NCI-H748 treated with DMSO at 0.1 percent for 48 hours (cell line): ENCODE data around the gene GRM8.

Experiments
- DNase-seq: peaks from one replicate; lab custom pipeline; 2025; lab: John Stamatoyannopoulos, UW

The GRM8 gene

GRCh38 chr7:126806614-126807013, 446.1 kb downstream of the GRM8 start:
- DNase-seq = no peak

- DNase-seq = no peak
Observed at GRCh38 chr7:126805351-126805750, 447.4 kb downstream of the GRM8 start.

DNA sequence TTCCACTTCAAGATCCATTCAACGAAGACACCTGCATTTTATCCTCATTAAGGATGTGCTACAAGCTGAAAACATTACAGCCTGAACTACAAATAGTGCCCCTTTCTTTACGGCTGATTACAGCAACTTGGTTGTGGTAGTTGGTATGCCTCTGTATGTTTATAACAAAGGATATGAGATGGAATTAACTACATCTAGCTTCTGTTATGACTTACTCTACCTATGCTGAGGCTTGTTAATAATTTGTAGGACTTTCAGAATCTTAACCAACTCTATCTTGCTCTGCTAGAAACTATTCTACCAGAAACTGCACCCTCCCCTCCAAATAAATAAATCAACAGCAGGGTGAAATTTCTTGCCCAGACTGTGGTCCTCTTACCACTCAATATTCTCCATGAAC, 448.1 kb downstream of the GRM8 start:
- DNase-seq = no peak

DNA sequence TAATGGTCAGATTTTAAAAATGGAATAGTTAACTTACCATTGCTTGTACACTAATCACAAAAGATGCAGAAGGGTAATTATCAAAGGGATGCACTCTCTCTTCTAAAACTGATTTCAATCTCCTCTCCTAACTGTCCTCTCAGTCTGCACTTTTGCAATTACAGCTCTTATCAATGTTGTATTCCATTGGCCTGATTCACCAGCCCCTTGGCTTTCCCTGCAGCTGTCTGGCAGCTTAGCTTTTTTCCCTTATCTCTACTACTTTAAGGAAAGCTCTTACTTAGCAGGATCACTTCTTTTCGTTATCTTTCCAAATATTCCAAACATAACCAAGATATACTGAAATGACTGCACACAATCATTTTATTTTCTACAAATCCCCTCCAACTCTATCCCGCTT, 448.8 kb downstream of the GRM8 start:
- DNase-seq = no peak

DNA sequence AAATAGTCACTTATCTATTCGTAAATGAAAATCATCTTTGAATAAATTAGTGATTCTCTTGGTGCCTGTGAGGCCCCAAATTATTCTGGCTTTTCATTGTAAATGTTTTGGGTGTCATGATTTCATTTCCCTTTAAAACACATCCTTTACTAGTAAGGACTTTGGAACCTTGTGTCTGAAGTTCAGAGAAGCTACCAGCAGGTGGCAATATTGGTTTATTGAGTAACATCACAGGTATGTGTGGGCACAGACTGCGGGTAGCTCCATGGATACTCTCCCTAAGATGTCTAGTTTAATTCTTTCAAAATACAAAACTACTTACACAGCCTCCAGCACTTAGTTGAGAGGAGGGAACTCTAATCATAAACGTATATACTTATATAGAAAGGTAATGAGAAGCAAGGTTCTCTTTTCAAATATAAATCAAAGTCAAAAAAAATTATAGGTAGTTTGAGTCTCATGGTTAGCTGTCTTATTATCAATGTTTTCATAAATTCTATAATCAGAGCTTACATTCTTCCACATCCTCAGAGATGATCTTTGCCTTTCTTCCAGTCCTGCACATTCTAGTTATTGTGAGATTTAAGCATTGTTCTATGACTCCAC, 449.6 kb downstream of the GRM8 start:
- DNase-seq = peak; percentile 77

- DNase-seq = no peak
Observed at GRCh38 chr7:126801733-126802132, 451.0 kb downstream of the GRM8 start.

GRCh38 chr7:126799541-126799940, 453.2 kb downstream of the GRM8 start:
- no peak for DNase-seq

GRCh38 chr7:126792521-126792920, 460.2 kb downstream of the GRM8 start:
- DNase-seq = no peak

- no peak for DNase-seq
Observed at GRCh38 chr7:126791306-126791705, 461.4 kb downstream of the GRM8 start.

DNA sequence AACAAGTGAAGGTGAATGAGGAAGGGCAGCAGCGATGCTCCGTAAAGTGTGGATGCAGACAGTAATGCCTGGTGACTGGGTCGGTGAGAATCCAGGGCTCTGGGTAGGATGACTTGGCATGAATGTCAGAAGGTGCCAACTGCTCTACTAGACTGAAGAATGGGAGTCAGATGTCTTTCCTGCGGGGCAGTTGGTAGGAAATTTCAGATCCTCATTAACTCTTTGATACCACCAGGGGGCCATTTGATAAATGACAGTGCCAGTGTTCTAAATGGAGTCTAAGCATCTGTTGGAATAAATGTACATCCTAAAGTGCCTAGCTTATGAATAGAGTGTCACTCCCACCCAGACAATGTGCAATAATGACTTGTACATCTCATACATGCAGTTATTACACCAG, 462.0 kb downstream of the GRM8 start:
- no peak for DNase-seq

DNA sequence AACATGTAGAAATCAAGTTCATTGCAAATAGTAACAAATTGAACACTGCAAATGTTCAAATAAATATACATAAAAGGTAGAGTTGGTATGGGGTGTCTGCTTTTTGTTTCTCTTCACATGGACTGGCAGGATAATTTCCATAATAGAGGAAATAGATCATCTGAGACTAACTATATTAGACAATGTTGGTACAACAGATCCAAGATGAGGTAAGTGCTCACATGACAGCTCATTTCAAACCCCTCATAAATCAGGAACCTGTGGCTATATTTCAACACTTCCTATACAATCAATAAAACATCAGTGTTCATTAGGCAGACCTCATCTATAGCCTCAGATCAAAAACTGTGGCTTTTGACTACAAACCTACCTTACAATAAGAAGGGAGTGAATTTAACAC, 469.1 kb downstream of the GRM8 start:
- no peak for DNase-seq

DNA sequence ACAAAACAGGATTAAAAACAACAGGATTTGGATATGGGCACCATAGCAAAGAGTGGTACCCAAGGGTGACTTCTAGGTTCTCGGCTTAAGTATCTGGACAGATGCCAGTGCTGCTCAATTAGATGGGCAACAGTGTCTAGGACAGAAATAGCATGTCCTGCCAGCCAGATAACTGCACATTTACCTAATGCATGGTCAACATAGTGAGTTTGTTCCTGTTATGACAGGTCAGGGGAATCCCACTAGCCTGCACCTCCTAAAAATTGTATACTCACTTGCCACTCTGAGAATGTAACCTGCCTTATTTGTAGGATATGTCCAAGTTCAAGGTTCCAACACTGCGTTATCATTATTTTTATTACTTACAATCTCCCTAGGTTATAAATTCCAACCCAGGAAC, 471.7 kb downstream of the GRM8 start:
- no peak for DNase-seq

DNA sequence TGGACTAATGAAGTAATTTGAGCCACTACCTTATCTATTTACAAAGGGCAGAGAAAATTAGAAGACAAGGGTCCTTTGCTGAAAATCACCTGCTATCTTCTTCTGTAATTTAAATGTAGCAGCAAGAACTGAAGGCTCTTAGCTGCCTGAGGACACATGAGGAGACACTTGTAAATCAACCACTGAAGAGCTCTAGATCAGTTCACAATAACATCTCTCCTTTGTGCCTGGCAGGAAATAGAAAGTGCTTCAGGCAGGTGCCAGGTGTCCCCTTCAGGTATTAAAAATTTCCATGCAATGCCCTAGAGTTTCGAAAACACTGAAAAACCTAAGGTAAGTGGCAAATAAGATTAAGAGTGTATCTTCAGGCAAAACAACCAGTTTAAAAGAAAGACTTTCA, 474.6 kb downstream of the GRM8 start:
- peak; percentile 90 for DNase-seq

- DNase-seq = no peak
Observed at GRCh38 chr7:126776498-126776897, 476.2 kb downstream of the GRM8 start.

- DNase-seq = no peak
Observed at GRCh38 chr7:126774077-126774476, 478.7 kb downstream of the GRM8 start.

DNA sequence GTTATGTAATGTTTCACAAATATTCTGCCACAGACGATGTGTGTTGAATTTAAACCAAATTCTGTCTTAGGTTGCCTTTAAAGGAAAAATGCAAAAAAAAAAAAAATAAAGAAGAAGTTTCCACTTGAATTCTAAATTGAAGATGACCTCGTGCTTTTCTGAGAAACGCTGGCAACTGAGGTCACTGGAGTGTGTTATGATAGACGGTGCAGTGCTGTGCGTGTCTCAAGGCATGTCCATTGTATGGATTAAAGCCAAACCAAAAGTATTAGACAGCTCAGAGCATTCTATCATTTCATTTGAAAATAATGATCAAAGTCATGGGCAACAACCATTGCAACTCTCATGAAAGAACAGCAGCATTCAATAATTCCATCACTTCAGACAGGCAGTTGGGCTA, 483.9 kb downstream of the GRM8 start:
- DNase-seq = no peak

- no peak for DNase-seq
Observed at GRCh38 chr7:126760914-126761577, 491.7 kb downstream of the GRM8 start.

DNA sequence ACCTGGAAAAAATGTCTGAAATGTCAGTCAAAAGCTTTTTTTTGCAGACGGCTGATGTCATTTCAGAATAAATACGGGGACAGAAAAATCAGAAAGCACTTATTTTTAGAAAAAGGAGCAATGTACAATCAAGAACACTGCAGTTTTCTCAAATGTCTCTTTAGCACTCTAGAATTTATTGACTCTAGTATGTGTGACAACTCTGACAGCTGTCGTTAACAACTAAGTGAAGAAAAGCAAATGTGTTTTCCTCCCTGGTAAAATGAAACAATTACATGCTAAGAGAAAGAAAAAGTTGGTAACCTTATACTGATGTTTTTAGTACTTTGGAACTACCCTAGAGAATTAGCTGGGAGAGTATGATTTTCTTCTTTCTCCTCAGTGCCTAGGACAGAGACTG, 497.4 kb downstream of the GRM8 start:
- DNase-seq = no peak

GRCh38 chr7:126750207-126750911, 502.4 kb downstream of the GRM8 start:
- no peak for DNase-seq

DNA sequence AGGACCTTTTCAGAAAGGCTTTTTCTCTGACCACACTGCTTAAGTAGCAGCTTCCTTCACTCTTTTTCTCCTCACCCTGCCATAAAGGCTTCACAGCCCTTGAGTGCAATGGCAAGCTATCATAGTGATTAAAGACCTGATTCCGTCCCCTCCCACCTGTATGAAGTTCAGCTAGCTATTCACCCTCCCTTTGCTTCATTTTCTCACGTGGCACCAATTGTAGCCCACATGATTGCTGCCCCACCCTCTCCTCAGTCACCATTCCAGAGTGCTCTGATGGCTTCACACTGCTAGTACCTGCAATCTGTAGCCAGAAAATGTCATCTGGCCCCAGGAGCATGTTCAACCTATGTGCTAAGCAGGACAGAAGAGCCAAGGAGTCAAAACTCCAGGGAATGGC, 523.8 kb downstream of the GRM8 start:
- DNase-seq = no peak

DNA sequence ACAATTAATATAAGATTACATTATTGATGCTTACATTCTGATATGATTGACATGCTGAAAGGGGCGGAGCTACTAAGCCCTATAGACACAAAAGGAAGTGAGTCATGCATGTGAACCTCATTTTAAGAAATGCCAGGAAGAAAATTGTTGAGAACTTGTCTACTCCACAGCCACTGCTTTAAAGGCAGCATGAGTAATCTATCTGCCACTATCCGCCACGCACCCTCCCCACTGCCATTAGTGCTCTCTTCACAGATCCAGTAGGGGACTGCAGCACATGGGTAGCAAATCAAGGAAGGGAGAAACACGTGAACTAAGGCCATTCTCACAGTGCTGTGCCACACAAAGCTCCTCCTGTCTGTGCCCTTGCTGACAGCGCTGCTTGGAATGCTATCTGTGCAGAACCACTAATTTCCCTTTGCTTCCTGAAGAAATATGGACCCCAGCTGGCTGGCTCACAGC, 524.8 kb downstream of the GRM8 start:
- no peak for DNase-seq

- DNase-seq = no peak
Observed at GRCh38 chr7:126723966-126724544, 528.7 kb downstream of the GRM8 start.

DNA sequence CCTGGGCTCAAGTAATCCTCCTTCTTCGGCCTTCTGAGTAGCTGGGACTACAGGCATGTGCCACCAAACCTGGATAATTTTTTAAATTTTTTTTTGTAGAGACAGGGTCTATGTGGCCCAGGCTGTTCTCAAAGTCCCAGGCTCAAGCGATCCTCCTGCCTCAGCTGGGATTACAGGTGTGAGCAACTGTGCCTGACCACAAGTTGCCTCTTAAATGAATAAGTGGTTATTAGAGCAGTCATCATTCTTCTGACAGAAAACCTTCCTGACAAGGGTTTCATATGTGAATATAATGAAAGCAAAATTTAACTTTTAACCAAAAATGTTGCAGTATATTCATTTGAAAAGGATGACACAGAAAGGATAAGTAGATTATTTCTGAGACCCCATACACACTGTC, 532.5 kb downstream of the GRM8 start:
- no peak for DNase-seq
